ENCODE results near the gene CCDC188.

Gene CCDC188

GRCh38 chr22:20123366-20124082, 27.3 kb downstream of the CCDC188 start:
- Histone ChIP-seq H3K27me3 (ENCODE audit: control insufficient read depth, insufficient read depth, low read length) (no peaks in the 10 kb centered on the region), H3K27ac (ENCODE audit: low read depth, low read length) (no peak overlapping the region), H3K36me3 (ENCODE audit: control insufficient read depth, insufficient read depth, low read length) (peaks cover 91% of the 10 kb centered on the region), H3K9ac (ENCODE audit: low read depth, low read length) (no peak overlapping the region), H3K9me3 (ENCODE audit: control insufficient read depth, insufficient read depth, low read length) (no peaks in the 10 kb centered on the region), H3K4me1 (ENCODE audit: control insufficient read depth, insufficient read depth, low read length) (0 out of 2 replicates have a peak, but pooled peaks cover 6% of the 10 kb centered on the region), H3K4me3 (ENCODE audit: low read depth, low read length) (no peak overlapping the region)

- H3K36me3 ChIP-seq (ENCODE audit: control insufficient read depth, insufficient read depth, low read length), result peaks cover 84% of the 10 kb centered on the region
- H3K4me1 ChIP-seq (ENCODE audit: control insufficient read depth, insufficient read depth, low read length), result 0 out of 2 replicates have a peak, but pooled peaks cover 7% of the 10 kb centered on the region
- no peak overlapping the region for H3K27ac ChIP-seq (ENCODE audit: low read depth, low read length)
- no peak overlapping the region for H3K9ac ChIP-seq (ENCODE audit: low read depth, low read length)
- H3K27me3 ChIP-seq (ENCODE audit: control insufficient read depth, insufficient read depth, low read length), result no peaks in the 10 kb centered on the region
- no peak overlapping the region for H3K4me3 ChIP-seq (ENCODE audit: low read depth, low read length)
- H3K9me3 ChIP-seq (ENCODE audit: control insufficient read depth, insufficient read depth, low read length), result no peaks in the 10 kb centered on the region
Observed at GRCh38 chr22:20121856-20122415, 28.9 kb downstream of the CCDC188 start.

GRCh38 chr22:20118300-20119020, 32.4 kb downstream of the CCDC188 start:
- Histone ChIP-seq H3K27ac (ENCODE audit: low read depth, low read length) (peak overlapping the region; percentile 89), H3K27me3 (ENCODE audit: control insufficient read depth, insufficient read depth, low read length) (no peaks in the 10 kb centered on the region), H3K9me3 (ENCODE audit: control insufficient read depth, insufficient read depth, low read length) (no peaks in the 10 kb centered on the region), H3K36me3 (ENCODE audit: control insufficient read depth, insufficient read depth, low read length) (peaks cover 74% of the 10 kb centered on the region), H3K9ac (ENCODE audit: low read depth, low read length) (peak overlapping the region; percentile 99), H3K4me1 (ENCODE audit: control insufficient read depth, insufficient read depth, low read length) (0 out of 2 replicates have a peak, but pooled peaks cover 7% of the 10 kb centered on the region), H3K4me3 (ENCODE audit: low read depth, low read length) (peak overlapping the region; percentile 98)

- Histone ChIP-seq H3K27ac (ENCODE audit: low read depth, low read length) (peak overlapping the region; percentile 89), H3K9me3 (ENCODE audit: control insufficient read depth, insufficient read depth, low read length) (no peaks in the 10 kb centered on the region), H3K4me1 (ENCODE audit: control insufficient read depth, insufficient read depth, low read length) (0 out of 2 replicates have a peak, but pooled peaks cover 7% of the 10 kb centered on the region), H3K36me3 (ENCODE audit: control insufficient read depth, insufficient read depth, low read length) (peaks cover 76% of the 10 kb centered on the region), H3K9ac (ENCODE audit: low read depth, low read length) (peak overlapping the region; percentile 99), H3K27me3 (ENCODE audit: control insufficient read depth, insufficient read depth, low read length) (no peaks in the 10 kb centered on the region), H3K4me3 (ENCODE audit: low read depth, low read length) (peak overlapping the region; percentile 98)
Observed at GRCh38 chr22:20117633-20118299, 33.1 kb downstream of the CCDC188 start.

- Histone ChIP-seq H3K4me3 (ENCODE audit: low read depth, low read length) (peak within 1 kb of the TSS; percentile 98), H3K4me1 (ENCODE audit: control insufficient read depth, insufficient read depth, low read length) (0 out of 2 replicates have a peak, but pooled peaks cover 7% of the 10 kb centered on the region), H3K36me3 (ENCODE audit: control insufficient read depth, insufficient read depth, low read length) (peaks cover 79% of the 10 kb centered on the region), H3K9ac (ENCODE audit: low read depth, low read length) (peak within 1 kb of the TSS; percentile 99), H3K27ac (ENCODE audit: low read depth, low read length) (peak within 1 kb of the TSS; percentile 89), H3K27me3 (ENCODE audit: control insufficient read depth, insufficient read depth, low read length) (no peaks in the 10 kb centered on the region), H3K9me3 (ENCODE audit: control insufficient read depth, insufficient read depth, low read length) (no peaks in the 10 kb centered on the region)
Observed at GRCh38 chr22:20116951-20117632, 33.8 kb downstream of the CCDC188 start, which contains the start of gene TRMT2A. Gene TRMT2A (minus strand): TSS chr22:20117226. CDS start chr22:20116906, 320 bp downstream.

- Histone ChIP-seq H3K4me3 (ENCODE audit: low read depth, low read length) (peak overlapping the region; percentile 98), H3K36me3 (ENCODE audit: control insufficient read depth, insufficient read depth, low read length) (peaks cover 78% of the 10 kb centered on the region), H3K9ac (ENCODE audit: low read depth, low read length) (peak overlapping the region; percentile 83), H3K27ac (ENCODE audit: low read depth, low read length) (peak overlapping the region; percentile 87), H3K27me3 (ENCODE audit: control insufficient read depth, insufficient read depth, low read length) (no peaks in the 10 kb centered on the region), H3K9me3 (ENCODE audit: control insufficient read depth, insufficient read depth, low read length) (no peaks in the 10 kb centered on the region), H3K4me1 (ENCODE audit: control insufficient read depth, insufficient read depth, low read length) (0 out of 2 replicates have a peak, but pooled peaks cover 7% of the 10 kb centered on the region)
Observed at GRCh38 chr22:20116376-20116950, 34.4 kb downstream of the CCDC188 start.

GRCh38 chr22:20115691-20116375, 35.0 kb downstream of the CCDC188 start, which contains the start of gene RANBP1:
Gene RANBP1 (plus strand): TSS chr22:20116104. CDS start chr22:20116185, 81 bp downstream.
- Histone ChIP-seq H3K36me3 (ENCODE audit: control insufficient read depth, insufficient read depth, low read length) (peaks cover 77% of the 10 kb centered on the region), H3K4me1 (ENCODE audit: control insufficient read depth, insufficient read depth, low read length) (0 out of 2 replicates have a peak, but pooled peaks cover 7% of the 10 kb centered on the region), H3K4me3 (ENCODE audit: low read depth, low read length) (peak within 1 kb of the TSS; percentile 98), H3K9me3 (ENCODE audit: control insufficient read depth, insufficient read depth, low read length) (no peaks in the 10 kb centered on the region), H3K9ac (ENCODE audit: low read depth, low read length) (peak within 1 kb of the TSS; percentile 83), H3K27ac (ENCODE audit: low read depth, low read length) (peak within 1 kb of the TSS; percentile 87), H3K27me3 (ENCODE audit: control insufficient read depth, insufficient read depth, low read length) (no peaks in the 10 kb centered on the region)

GRCh38 chr22:20114506-20115475, 36.1 kb downstream of the CCDC188 start:
- Histone ChIP-seq H3K4me1 (ENCODE audit: control insufficient read depth, insufficient read depth, low read length) (0 out of 2 replicates have a peak, but pooled peaks cover 7% of the 10 kb centered on the region), H3K9ac (ENCODE audit: low read depth, low read length) (no peak overlapping the region), H3K36me3 (ENCODE audit: control insufficient read depth, insufficient read depth, low read length) (peaks cover 77% of the 10 kb centered on the region), H3K27me3 (ENCODE audit: control insufficient read depth, insufficient read depth, low read length) (no peaks in the 10 kb centered on the region), H3K27ac (ENCODE audit: low read depth, low read length) (no peak overlapping the region), H3K9me3 (ENCODE audit: control insufficient read depth, insufficient read depth, low read length) (no peaks in the 10 kb centered on the region), H3K4me3 (ENCODE audit: low read depth, low read length) (no peak overlapping the region)
